ENCODE data around the gene CEACAM21. TPM values are rescaled to one million over a fixed set of nuclear protein-coding genes. Genes with fewer than 3 reads are reported as not detected.

The CEACAM21 gene
- polyA plus RNA-seq (2013, experiment 1 of 2): 0.10 TPM
- polyA plus RNA-seq (2013, experiment 2 of 2): 0.14 TPM

DNA sequence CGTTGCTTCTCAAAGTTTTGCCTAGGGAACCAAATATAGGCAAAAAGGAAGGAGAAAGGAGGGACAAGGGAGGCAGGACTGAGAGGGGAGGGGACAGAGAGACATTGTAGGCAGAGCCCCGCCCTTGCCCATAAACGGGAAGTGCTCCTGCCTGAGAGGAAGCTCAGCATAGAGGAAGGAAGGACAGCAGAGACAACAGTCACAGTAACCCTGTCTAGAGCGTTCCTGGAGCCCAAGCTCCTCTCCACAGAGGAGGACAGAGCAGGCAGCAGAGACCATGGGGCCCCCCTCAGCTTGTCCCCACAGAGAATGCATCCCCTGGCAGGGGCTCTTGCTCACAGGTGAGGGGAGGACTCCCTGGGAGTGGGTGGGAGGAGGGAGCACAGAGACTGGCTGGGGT, at the start of gene CEACAM21:
CEACAM21 (plus strand) TSS at position 169 of the 400 bp plus-strand sequence; CDS start at position 278, 109 bp downstream.
- Histone ChIP-seq H3K36me3 (ENCODE audit: control insufficient read depth in 1 of 2, insufficient read depth in 2 of 2, low read depth in 1 of 2, low read length in 2 of 2) (no peaks in the 10 kb centered on the region), H3K4ac (ENCODE audit: low read depth in 1 of 2, low read length in 2 of 2) (no peak within 1 kb of the TSS), H2BK5ac (ENCODE audit: low read depth, low read length, poor library complexity, severe bottlenecking) (no peak within 1 kb of the TSS), H4K91ac (ENCODE audit: low read length) (no peak within 1 kb of the TSS), H3K9ac (ENCODE audit: low read length) (no peak within 1 kb of the TSS), H3K9me3 (ENCODE audit: control insufficient read depth, low read length) (no peaks in the 10 kb centered on the region), H3K27ac (ENCODE audit: low read length, poor library complexity, severe bottlenecking) (no peak within 1 kb of the TSS), H3K4me2 (ENCODE audit: low read length, poor library complexity, severe bottlenecking) (no peak within 1 kb of the TSS), H3K18ac (ENCODE audit: low read depth in 1 of 2, low read length in 2 of 2) (no peak within 1 kb of the TSS), H3K4me3 (ENCODE audit: insufficient read depth in 1 of 2, low read depth in 1 of 2, low read length in 2 of 2) (no peak within 1 kb of the TSS), H3K23ac (ENCODE audit: low read length in 2 of 2) (no peak within 1 kb of the TSS), H3K4me1 (ENCODE audit: control insufficient read depth, insufficient read depth, low read depth, low read length) (no peaks in the 10 kb centered on the region), H3K27me3 (ENCODE audit: control insufficient read depth in 1 of 2, insufficient read depth in 1 of 2, low read length in 2 of 2) (peaks cover 32 to 86% of the 10 kb centered on the region in 2 experiments), H3K79me1 (replicated peaks; ENCODE audit: low read length, poor library complexity, severe bottlenecking) (no peaks in the 10 kb centered on the region), H2AFZ (ENCODE audit: low read depth, low read length) (no peak within 1 kb of the TSS), H4K8ac (ENCODE audit: low read length) (no peak within 1 kb of the TSS), H2BK120ac (ENCODE audit: low read depth, low read length) (no peak within 1 kb of the TSS), H2BK15ac (ENCODE audit: low read depth, poor library complexity, severe bottlenecking) (no peak within 1 kb of the TSS), H2BK12ac (ENCODE audit: low read length in 2 of 2) (no peak within 1 kb of the TSS), H2AK5ac (ENCODE audit: low read length, severe bottlenecking) (no peak within 1 kb of the TSS), H3K14ac (ENCODE audit: low read length in 2 of 2) (no peak within 1 kb of the TSS)
- 32% methylated on average over 4 of the region's 4 CpGs for WGBS
- DNase-seq: no peak

DNA sequence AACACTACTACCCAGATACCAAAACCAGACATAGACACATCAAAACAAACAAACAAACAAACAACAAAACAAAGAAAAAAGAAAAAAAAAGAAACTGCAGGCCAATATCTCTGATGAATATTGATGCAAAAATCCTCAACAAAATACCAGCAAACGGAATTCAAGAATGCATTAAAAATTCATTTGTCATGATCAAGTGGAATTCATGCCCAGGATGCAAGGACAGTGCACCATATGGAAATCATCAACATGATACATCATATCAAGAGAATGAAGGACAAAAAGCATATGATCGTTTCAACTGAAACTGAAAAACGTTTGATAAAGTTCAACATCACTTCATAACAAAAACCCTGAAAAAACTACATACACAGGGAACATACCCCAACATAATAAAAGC, 48.9 kb upstream of the CEACAM21 start:
- Histone ChIP-seq H2AFZ (ENCODE audit: low read depth, low read length) (no peak overlapping the region), H3K4me1 (ENCODE audit: control insufficient read depth, insufficient read depth, low read depth, low read length) (no peaks in the 10 kb centered on the region), H3K27ac (ENCODE audit: low read length, poor library complexity, severe bottlenecking) (no peak overlapping the region), H3K4ac (ENCODE audit: low read depth in 1 of 2, low read length in 2 of 2) (no peak overlapping the region), H3K14ac (ENCODE audit: low read length in 2 of 2) (no peak overlapping the region), H3K79me1 (replicated peaks; ENCODE audit: low read length, poor library complexity, severe bottlenecking) (no peaks in the 10 kb centered on the region), H3K36me3 (ENCODE audit: control insufficient read depth in 1 of 2, insufficient read depth in 2 of 2, low read depth in 1 of 2, low read length in 2 of 2) (no peaks in the 10 kb centered on the region), H3K9me3 (ENCODE audit: control insufficient read depth, low read length) (no peaks in the 10 kb centered on the region), H4K8ac (ENCODE audit: low read length) (no peak overlapping the region), H3K9ac (ENCODE audit: low read length) (no peak overlapping the region), H2BK12ac (ENCODE audit: low read length in 2 of 2) (no peak overlapping the region), H2AK5ac (ENCODE audit: low read length, severe bottlenecking) (no peak overlapping the region), H3K4me3 (ENCODE audit: insufficient read depth in 1 of 2, low read depth in 1 of 2, low read length in 2 of 2) (no peak overlapping the region), H4K91ac (ENCODE audit: low read length) (no peak overlapping the region), H3K4me2 (ENCODE audit: low read length, poor library complexity, severe bottlenecking) (no peak overlapping the region), H2BK5ac (ENCODE audit: low read depth, low read length, poor library complexity, severe bottlenecking) (no peak overlapping the region), H2BK15ac (ENCODE audit: low read depth, poor library complexity, severe bottlenecking) (no peak overlapping the region), H2BK120ac (ENCODE audit: low read depth, low read length) (no peak overlapping the region), H3K18ac (ENCODE audit: low read depth in 1 of 2, low read length in 2 of 2) (no peak overlapping the region), H3K27me3 (ENCODE audit: control insufficient read depth in 1 of 2, insufficient read depth in 1 of 2, low read length in 2 of 2) (peaks cover 15 to 67% of the 10 kb centered on the region in 2 experiments), H3K23ac (ENCODE audit: low read length in 2 of 2) (no peak overlapping the region)
- 87% methylated on average over 3 of the region's 3 CpGs for WGBS
- DNase-seq: no peak

DNA sequence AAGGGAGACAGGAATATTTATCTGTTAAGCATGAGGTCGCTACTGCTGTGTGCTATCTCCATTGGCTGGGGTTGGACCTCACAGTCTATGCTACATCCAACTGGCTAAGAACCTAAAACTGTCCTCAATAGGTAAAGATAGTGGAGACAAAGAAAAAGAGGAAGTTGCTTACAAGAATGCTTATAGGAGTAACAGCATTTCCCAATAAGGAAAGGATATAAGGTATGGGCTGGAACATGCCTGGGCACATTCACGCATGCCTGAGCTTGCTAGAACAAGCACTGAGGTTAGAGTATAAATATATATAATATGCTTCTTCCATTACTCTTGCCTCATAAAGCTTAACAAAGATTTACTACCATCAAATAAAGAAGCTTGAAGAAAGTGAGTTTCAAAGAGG, 47.9 kb upstream of the CEACAM21 start:
- H3K4me1 ChIP-seq (ENCODE audit: control insufficient read depth, insufficient read depth, low read depth, low read length): no peaks in the 10 kb centered on the region
- no peak overlapping the region for H2AFZ ChIP-seq (ENCODE audit: low read depth, low read length)
- no peak overlapping the region for H2BK5ac ChIP-seq (ENCODE audit: low read depth, low read length, poor library complexity, severe bottlenecking)
- H3K23ac ChIP-seq (ENCODE audit: low read length in 2 of 2): no peak overlapping the region
- H4K91ac ChIP-seq (ENCODE audit: low read length): no peak overlapping the region
- no peaks in the 10 kb centered on the region for H3K9me3 ChIP-seq (ENCODE audit: control insufficient read depth, low read length)
- no peaks in the 10 kb centered on the region for H3K36me3 ChIP-seq (ENCODE audit: control insufficient read depth in 1 of 2, insufficient read depth in 2 of 2, low read depth in 1 of 2, low read length in 2 of 2)
- no peak overlapping the region for H3K4me3 ChIP-seq (ENCODE audit: insufficient read depth in 1 of 2, low read depth in 1 of 2, low read length in 2 of 2)
- no peak overlapping the region for H3K9ac ChIP-seq (ENCODE audit: low read length)
- no peaks in the 10 kb centered on the region for H3K79me1 ChIP-seq (replicated peaks; ENCODE audit: low read length, poor library complexity, severe bottlenecking)
- no peak overlapping the region for H3K4me2 ChIP-seq (ENCODE audit: low read length, poor library complexity, severe bottlenecking)
- peaks cover 10 to 56% of the 10 kb centered on the region in 2 experiments for H3K27me3 ChIP-seq (ENCODE audit: control insufficient read depth in 1 of 2, insufficient read depth in 1 of 2, low read length in 2 of 2)
- no peak overlapping the region for H3K27ac ChIP-seq (ENCODE audit: low read length, poor library complexity, severe bottlenecking)
- no peak overlapping the region for H2BK15ac ChIP-seq (ENCODE audit: low read depth, poor library complexity, severe bottlenecking)
- H2AK5ac ChIP-seq (ENCODE audit: low read length, severe bottlenecking): no peak overlapping the region
- DNase-seq: no peak
- WGBS: 43% methylated on average over 1 of the region's 2 CpGs
- H4K8ac ChIP-seq (ENCODE audit: low read length): no peak overlapping the region
- H3K18ac ChIP-seq (ENCODE audit: low read depth in 1 of 2, low read length in 2 of 2): no peak overlapping the region
- no peak overlapping the region for H3K4ac ChIP-seq (ENCODE audit: low read depth in 1 of 2, low read length in 2 of 2)
- no peak overlapping the region for H3K14ac ChIP-seq (ENCODE audit: low read length in 2 of 2)
- no peak overlapping the region for H2BK12ac ChIP-seq (ENCODE audit: low read length in 2 of 2)
- no peak overlapping the region for H2BK120ac ChIP-seq (ENCODE audit: low read depth, low read length)

DNA sequence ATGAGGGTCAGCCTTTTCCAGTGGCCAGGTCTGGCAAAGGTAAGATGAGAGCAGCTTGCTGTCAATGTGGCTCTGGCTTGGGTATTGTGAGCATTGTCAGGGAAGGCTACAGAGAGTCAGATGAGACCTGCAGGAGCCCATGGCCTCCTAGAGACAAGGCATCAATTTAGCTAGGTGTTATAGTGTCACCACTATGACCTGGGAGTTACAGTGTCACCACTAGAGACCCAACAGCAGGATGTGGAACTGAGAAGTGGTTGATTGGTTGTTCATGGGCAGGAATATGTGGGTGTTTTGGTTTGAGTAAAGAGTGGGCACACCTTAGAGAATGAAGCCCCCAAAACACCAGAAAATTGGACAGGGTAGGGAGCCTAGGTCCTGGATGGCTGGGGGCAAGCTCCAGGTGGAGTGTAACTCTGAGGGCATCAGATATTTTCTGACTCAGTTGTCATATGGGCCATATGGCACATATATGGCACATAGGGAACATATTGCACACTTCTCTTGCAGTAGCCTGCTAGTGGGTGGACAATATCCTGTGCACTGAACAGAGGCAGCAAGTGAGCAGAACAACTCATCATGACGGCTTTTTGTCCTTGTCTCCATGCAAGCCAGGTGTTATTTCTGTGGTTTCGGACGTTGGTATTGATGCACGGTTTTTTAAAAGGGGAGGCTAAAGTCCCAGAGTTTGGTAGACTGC, 46.3 kb upstream of the CEACAM21 start:
- H2BK120ac ChIP-seq (ENCODE audit: low read depth, low read length): no peak overlapping the region
- no peak overlapping the region for H3K14ac ChIP-seq (ENCODE audit: low read length in 2 of 2)
- no peak overlapping the region for H3K9ac ChIP-seq (ENCODE audit: low read length)
- no peak overlapping the region for H3K4me2 ChIP-seq (ENCODE audit: low read length, poor library complexity, severe bottlenecking)
- no peak overlapping the region for H4K91ac ChIP-seq (ENCODE audit: low read length)
- H3K18ac ChIP-seq (ENCODE audit: low read depth in 1 of 2, low read length in 2 of 2): no peak overlapping the region
- H3K27me3 ChIP-seq (ENCODE audit: control insufficient read depth in 1 of 2, insufficient read depth in 1 of 2, low read length in 2 of 2): peaks cover 10 to 41% of the 10 kb centered on the region in 2 experiments
- DNase-seq: no peak
- no peak overlapping the region for H3K27ac ChIP-seq (ENCODE audit: low read length, poor library complexity, severe bottlenecking)
- H3K79me1 ChIP-seq (replicated peaks; ENCODE audit: low read length, poor library complexity, severe bottlenecking): no peaks in the 10 kb centered on the region
- no peak overlapping the region for H3K4ac ChIP-seq (ENCODE audit: low read depth in 1 of 2, low read length in 2 of 2)
- no peak overlapping the region for H4K8ac ChIP-seq (ENCODE audit: low read length)
- no peak overlapping the region for H2AK5ac ChIP-seq (ENCODE audit: low read length, severe bottlenecking)
- 83% methylated on average over 4 of the region's 4 CpGs for WGBS
- H3K4me1 ChIP-seq (ENCODE audit: control insufficient read depth, insufficient read depth, low read depth, low read length): no peaks in the 10 kb centered on the region
- no peak overlapping the region for H2AFZ ChIP-seq (ENCODE audit: low read depth, low read length)
- H2BK12ac ChIP-seq (ENCODE audit: low read length in 2 of 2): no peak overlapping the region
- no peak overlapping the region for H3K23ac ChIP-seq (ENCODE audit: low read length in 2 of 2)
- no peak overlapping the region for H2BK5ac ChIP-seq (ENCODE audit: low read depth, low read length, poor library complexity, severe bottlenecking)
- no peaks in the 10 kb centered on the region for H3K9me3 ChIP-seq (ENCODE audit: control insufficient read depth, low read length)
- H2BK15ac ChIP-seq (ENCODE audit: low read depth, poor library complexity, severe bottlenecking): no peak overlapping the region
- no peak overlapping the region for H3K4me3 ChIP-seq (ENCODE audit: insufficient read depth in 1 of 2, low read depth in 1 of 2, low read length in 2 of 2)
- H3K36me3 ChIP-seq (ENCODE audit: control insufficient read depth in 1 of 2, insufficient read depth in 2 of 2, low read depth in 1 of 2, low read length in 2 of 2): no peaks in the 10 kb centered on the region

All from mesenchymal stem cell (in vitro differentiated cells and primary cell).